Stimulated activated CD8-positive, alpha-beta memory T cell treated with anti-CD3 and anti-CD28 coated beads, Interleukin-2, amount 100 ng/mL, for 48 hours (primary cell): ENCODE results near the gene ANXA3.
"Not testable (repeated sequence)": the region's sequence is repeated elsewhere in the genome, so short reads cannot be mapped to it uniquely, and the experiment has no call there.

ENCODE experiments used
- DNase-seq, 2 donors: peaks; one replicate each; pipeline ENCODE4 v3.0.0-alpha.2; 2020; ENCODE audit warnings: low read depth in 2 of 2

Gene ANXA3

DNA sequence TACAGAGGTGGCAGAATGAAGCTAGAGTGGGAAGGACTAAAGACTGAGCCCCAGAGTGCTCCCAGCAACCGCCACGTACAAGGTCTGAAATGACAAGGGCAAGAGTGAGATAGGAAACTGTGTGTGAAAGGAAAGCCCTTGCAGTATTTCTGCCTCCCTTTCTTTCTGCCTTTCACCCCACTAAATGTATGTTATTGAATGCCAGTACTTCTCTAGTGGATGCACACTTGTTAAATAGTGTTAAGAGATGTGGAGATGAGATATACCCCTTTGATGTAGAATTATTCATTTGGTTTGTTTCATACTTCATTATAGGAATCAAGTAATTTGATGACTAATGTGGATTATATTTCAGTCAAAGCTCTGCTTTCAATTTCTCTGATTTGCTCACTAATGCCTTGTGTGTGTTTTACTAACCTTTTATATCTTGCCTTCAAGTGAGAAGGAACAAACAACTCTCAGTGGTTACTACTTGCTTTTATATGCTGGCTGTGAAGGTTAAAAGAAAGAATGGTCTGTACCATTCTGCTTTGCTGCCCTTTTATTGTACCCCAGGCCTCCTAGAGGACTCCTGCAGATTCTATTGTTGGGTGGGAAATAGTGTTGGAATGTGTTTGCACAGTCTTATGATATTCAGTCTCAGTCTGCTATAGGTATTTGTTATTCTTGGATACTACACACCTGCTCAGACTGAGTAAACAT, 8.0 kb upstream of the ANXA3 start:
- no peak for DNase-seq

- DNase-seq: no peak
Measured at GRCh38 chr4:78544678-78545077, 6.9 kb upstream of the ANXA3 start.

GRCh38 chr4:78545275-78546246, 6.0 kb upstream of the ANXA3 start:
- no peak for DNase-seq

GRCh38 chr4:78547899-78548298, 3.7 kb upstream of the ANXA3 start:
- not testable (repeated sequence) for DNase-seq

GRCh38 chr4:78548889-78549288, 2.7 kb upstream of the ANXA3 start:
- not testable (repeated sequence) for DNase-seq

DNA sequence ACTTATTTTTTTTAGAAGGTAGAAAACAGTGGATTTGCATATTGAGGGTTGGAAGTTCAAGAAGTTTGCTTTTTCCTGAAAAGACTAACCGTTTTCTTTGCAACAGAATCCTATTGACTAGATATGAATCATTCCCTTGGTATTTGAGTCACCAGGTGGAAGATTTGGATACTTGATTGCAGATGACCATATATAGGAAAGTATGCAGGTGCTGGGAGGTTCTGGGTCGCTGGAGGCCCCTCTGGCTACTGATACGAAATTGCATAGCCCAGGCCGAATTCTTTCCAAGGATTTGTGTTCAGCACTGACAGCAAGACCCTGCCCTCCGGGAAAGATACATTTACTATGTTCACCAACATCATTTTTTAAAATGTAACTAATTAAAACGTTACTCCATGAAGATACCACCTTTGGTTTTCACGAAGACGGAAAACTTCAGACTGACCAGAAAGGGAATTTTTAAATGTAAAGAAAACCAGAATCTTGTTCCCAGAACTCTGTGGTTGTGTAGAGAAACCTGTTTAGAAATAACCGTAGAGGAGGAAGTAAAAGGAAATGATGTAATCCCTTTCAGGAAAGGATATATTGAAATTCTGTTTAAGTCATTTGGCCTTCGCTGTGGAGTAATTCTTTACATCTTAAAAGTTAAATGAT, 946 bp downstream of the ANXA3 start:
- no peak for DNase-seq

GRCh38 chr4:78553043-78553396, 1.4 kb downstream of the ANXA3 start:
- no peak for DNase-seq

GRCh38 chr4:78553529-78554060, 2.0 kb downstream of the ANXA3 start:
- no peak for DNase-seq

DNA sequence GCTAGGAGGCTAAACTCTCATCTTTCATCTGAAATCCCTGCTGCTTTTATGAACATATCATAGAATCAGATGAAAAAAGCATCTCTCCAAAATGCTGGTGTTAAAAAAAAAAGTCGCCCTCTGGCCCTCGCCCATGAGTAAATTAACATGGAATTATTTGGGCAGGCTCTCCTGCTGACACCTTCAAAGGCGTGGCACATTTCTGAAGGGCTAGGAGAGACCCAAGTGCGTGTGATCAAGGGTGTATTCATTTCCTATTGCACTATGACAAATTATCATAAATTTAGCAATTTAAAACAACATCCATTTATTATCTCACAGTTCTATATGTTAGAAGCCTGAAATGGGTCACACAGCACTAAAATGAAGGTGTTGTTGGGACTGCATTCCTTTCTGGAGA, 5.1 kb downstream of the ANXA3 start:
- DNase-seq: no peak

DNA sequence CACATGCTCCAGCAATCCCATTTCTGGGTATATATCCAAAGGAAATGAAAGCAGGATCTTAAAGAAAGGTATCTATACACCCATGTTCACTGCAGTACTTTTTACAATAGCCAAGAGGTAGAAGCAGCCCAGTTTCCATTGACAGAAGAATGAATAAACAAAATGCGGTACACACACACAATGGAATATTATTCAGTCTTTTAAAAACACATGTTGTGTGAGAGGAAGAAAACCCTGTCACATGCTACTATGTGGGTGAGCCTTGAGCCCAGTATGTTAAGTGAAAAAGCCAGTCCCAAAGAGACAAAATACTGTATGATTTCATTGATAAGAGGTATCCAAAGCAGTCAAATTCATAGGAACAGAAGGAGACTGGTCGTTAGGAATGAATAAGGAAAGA, 6.3 kb downstream of the ANXA3 start:
- no peak for DNase-seq

- DNase-seq: no peak
Measured at GRCh38 chr4:78558410-78558809, 6.8 kb downstream of the ANXA3 start.

- DNase-seq: no peak
Measured at GRCh38 chr4:78560296-78560963, 8.9 kb downstream of the ANXA3 start.

- DNase-seq: no peak
Measured at GRCh38 chr4:78561677-78562076, 10.1 kb downstream of the ANXA3 start.

DNA sequence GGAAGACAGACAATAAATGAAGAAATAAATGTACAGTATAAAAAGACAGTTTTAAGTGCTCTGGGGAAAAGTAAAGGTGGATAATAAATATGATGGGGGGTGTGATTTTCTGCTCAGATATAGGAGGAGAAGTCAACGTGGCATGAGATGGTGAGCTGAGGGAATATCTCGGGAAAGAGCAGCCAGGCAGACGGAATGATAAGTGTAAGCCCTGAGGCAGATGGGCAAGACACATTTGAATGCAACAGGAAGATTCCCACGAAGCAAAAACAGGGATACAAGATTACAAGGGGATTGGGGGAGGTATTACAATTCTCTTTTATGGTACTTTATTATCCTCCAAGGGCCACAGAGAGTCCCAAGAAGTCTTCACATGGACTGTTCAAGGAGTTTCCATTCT, 11.1 kb downstream of the ANXA3 start:
- no peak for DNase-seq

DNA sequence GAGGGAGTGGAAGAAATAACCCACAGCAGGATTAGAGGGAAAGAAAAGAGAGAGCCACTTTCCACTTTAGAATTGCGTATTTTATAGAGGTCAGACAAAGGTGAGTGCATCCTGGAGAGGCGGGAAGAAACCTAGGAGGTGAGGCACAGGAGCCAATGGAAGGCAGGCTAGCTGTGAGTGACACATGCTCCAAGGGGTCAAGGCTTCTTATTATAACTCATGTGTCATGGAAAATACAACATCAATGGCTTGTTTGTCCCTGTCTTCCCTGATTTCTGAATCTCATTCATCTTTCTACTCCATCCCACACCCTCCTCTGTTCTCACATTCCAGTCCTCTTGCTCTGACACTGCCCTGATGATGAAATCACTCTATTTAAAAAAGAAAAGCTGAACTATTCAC, 14.4 kb downstream of the ANXA3 start:
- DNase-seq: no peak

DNA sequence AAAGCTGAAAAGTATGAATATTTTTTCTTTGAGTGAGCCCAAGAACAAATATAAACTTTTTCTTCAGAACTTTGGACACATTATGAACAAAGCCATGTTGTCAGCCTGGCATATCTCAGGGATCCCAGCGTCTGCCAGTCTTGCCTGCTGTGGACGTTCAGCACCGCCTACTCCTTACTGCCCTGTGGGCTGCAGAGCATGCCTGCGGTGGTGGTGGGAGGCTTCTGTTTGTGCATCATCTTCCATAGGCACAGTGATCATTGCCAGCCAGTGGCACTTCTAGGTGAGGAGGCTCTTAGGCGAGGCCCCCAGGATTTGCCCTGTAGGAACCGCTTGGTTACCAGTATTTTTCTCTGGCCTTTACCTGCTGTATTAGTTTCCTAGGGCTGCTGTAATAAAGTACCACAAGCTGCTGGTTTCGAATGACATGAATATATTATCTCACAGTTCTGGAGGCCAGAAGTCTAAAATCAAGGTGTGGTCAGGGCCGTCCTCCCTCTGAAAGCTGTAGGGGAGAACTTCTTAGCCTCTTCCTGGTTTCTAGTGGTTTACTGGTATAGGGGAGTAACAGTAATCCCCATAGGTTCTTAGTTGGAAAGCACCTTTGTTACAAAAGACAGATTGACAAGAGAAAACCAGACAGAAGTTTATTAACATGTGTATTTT, 15.4 kb downstream of the ANXA3 start:
- no peak for DNase-seq

- DNase-seq: no peak
Measured at GRCh38 chr4:78567500-78568060, 16.0 kb downstream of the ANXA3 start.

- no peak for DNase-seq
Measured at GRCh38 chr4:78568640-78569305, 17.2 kb downstream of the ANXA3 start.

- no peak for DNase-seq
Measured at GRCh38 chr4:78569306-78569821, 17.8 kb downstream of the ANXA3 start.

DNA sequence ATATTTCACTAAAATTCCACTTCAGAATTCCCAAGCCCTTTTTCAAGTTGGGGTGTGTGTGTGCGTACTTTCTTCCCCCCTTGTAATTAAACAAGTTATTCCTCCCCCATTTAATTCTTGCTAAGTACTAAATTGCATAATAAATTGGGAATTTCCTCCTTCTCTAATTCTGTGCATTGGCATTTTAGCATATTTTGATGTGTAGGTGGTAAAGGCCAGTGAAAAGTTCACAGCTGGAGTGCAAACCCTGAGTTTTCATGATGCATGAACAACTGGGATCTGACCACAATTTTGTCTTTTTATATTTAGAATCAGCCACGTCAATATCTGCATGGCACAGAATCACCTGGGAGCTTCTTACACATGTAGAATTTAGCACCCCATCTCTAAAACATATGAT, 18.5 kb downstream of the ANXA3 start:
- DNase-seq: no peak
